EL (cell line): Measurements from ENCODE around the gene SLC43A2.

Experiments used
- DNase-seq: peaks from one replicate; pipeline ENCODE4 v3.0.0-alpha.2; 2016

SLC43A2 gene

GRCh38 chr17:1621273-1621954 lies 7.2 kb downstream of the SLC43A2 start:
- DNase-seq = no peak

DNA sequence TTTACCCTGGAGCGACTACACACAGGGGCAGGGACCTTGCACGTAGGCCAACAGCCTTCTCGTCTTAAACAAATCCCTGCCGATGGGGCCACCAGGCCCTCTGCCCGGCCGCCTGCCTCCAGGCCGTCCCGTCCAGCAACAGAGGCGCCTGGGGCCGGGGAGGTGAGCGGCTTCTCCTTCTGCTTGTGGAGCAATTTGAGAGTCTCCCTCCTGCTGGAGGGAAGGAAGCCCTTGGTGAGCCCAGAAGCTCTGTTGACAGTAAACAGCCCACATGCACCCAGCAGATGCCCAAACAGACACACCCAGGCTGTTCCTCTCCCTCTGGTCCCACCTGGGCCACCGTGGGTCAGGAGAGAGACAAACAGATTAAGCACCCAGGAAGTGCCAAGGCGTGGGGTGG lies 8.1 kb downstream of the SLC43A2 start:
- DNase-seq = no peak

DNA sequence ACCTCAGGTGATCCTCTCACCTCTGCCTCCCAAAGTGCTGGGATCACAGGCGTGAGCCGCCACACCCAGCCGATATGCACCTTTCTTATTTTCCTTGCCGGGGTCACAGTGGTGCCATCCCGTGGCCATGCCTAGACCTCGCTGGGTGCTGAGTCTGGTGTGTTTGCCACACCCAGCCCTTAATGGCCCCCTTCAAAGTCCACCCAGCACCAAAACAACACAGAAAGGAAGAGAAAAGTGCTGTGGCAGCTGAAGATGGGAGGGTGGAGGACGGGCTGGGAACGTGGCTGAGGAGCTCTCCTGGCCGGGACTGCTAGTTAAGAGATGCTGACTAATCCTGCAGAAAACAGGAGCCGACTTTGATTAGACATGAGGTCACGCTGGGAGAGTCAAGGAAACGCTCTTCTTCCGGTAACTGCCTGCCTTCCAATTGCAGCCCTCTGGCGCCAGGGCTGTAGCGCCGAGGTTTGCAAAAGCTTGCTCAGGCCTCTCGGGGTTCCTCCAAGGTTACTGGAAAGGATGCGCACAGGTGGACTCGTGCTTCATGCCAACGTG lies 10.9 kb downstream of the SLC43A2 start:
- DNase-seq = peak; percentile 78

DNA sequence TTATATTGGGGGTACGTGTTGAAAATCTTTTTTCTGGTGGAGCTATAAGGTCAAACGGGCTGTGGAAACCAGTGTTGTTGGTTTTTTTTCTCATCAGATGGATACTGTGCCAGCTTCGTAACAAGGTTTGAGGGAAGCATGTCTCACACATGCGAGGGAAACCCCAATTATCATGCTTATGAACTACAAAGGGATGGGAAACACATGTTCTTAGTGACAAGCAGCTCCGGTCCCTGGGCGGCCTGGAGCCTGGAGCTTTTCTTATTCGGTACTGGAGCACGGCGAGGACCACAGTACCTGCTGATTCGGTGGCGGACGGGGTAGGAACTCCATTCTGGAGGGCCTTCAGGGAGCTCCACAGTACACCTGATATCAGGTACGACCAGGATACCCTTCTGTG lies 12.5 kb downstream of the SLC43A2 start:
- DNase-seq = no peak

GRCh38 chr17:1612400-1612799 lies 16.2 kb downstream of the SLC43A2 start:
- DNase-seq = no peak

DNA sequence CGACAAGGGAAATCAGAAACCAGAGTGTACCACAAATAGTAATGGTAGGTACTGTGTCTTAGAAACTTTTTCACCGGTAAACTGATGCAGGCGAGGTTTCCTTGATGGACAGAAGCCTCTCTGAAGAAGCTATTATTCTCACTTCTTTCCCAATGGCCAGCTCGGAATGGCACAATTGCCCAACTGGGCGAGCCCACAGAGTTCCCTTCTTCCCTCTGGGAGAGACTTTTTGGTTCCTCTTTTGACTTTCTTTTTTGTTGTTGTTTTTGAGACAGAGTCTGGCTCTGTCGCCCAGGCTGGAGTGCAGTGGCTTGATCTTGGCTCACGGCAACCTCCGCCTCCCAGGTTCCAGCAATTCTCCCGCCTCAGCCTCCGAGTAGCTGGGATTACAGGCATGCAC lies 16.9 kb downstream of the SLC43A2 start:
- DNase-seq = no peak

GRCh38 chr17:1608676-1609075 lies 20.0 kb downstream of the SLC43A2 start:
- DNase-seq = no peak

DNA sequence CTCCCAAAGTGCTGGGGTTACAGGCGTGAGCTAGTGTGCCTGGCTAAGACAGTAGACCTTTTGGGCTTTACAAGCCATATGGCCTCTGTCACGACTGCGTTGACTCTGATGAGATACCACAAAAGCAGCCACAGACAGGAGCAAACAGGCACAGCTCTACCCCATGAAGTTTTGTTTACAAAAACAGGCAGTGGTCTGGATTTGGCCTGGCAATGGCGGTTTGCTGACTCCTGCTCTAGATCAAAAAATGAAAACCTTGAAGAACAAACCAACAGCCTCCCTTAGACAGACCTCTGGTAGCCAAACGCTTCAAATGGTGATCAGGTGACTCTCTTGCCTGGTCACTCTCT lies 20.7 kb downstream of the SLC43A2 start:
- DNase-seq = no peak

DNA sequence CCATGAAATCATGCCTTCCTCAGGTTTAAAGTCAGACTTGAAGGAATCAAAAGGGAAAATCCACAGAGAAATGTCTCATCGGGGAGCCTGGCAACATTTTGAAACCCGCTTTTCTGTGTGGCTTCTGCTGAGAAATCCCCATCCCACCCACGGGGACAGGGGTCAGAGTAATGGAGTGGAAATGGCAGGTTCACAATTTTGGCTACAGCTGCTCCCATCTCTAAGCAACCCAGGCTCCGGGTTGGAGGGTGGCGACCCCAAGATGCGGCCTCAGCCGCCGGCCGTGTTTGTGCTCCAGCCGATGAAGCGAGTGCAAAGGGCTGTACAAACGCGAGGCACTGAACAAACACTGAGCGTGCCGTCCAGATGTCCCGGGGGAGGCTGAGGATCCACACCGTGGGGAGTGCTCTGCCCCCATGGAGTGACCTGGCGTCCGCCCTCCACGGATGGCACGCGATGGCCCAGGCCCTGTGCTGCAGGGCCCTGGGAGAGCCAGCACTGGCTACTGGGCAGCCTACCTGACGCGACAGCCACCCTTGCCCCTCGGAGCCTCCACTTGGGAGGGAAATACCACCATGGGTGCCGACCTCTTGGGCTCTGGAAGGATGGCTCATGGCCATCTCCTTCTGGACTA lies 22.2 kb downstream of the SLC43A2 start:
- no peak for DNase-seq

GRCh38 chr17:1605681-1606351 lies 22.8 kb downstream of the SLC43A2 start:
- DNase-seq = no peak

GRCh38 chr17:1604831-1605528 lies 23.7 kb downstream of the SLC43A2 start:
- DNase-seq = no peak

GRCh38 chr17:1601571-1601970 lies 27.1 kb downstream of the SLC43A2 start:
- DNase-seq = no peak

- DNase-seq = no peak
Observed at GRCh38 chr17:1598399-1599095, 30.1 kb downstream of the SLC43A2 start.

GRCh38 chr17:1597861-1598342 lies 30.7 kb downstream of the SLC43A2 start:
- DNase-seq = no peak

GRCh38 chr17:1593630-1593931 lies 35.1 kb downstream of the SLC43A2 start:
- no peak for DNase-seq

DNA sequence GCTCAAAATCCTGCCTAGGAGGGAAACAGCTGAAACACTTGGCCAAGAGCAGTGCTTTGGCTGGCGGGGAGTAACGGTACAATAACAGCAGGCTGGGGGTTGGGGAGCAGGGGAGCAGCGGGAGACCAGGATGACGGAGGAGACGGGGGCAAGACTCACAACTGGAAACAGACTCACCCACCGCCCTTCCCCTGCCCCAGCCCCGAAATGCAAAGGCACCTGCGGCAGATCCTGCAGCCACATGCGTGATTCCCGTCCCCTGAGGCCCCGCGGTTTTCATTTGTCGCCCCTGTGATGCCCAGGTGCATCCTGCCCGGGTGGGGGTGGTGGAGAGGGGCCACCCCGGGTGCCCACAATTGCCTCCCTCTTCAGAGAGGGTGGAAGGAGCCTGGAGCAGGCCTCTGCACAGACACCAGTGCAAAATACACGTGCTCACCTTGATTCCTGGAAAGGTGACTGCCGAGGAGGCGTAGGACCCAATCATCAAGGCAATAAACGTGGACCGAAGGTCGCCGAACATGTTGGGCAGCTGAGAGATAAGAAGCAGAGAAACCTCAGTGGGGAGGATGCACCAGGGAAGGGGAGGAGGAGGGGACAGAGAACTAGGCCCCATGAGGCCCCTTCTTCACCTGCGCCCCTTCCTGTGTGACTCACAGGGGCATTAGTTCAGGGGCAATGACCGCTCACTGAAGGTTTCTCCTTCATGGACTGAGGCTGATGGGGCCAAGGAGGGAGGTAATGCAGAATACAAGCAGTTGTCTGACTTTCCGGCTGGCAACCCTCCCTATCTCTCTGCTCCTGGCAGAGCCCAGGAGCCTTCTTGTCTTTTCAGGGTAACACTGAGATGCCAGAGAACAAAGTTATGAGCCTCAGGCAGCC lies 35.6 kb downstream of the SLC43A2 start:
- no peak for DNase-seq

DNA sequence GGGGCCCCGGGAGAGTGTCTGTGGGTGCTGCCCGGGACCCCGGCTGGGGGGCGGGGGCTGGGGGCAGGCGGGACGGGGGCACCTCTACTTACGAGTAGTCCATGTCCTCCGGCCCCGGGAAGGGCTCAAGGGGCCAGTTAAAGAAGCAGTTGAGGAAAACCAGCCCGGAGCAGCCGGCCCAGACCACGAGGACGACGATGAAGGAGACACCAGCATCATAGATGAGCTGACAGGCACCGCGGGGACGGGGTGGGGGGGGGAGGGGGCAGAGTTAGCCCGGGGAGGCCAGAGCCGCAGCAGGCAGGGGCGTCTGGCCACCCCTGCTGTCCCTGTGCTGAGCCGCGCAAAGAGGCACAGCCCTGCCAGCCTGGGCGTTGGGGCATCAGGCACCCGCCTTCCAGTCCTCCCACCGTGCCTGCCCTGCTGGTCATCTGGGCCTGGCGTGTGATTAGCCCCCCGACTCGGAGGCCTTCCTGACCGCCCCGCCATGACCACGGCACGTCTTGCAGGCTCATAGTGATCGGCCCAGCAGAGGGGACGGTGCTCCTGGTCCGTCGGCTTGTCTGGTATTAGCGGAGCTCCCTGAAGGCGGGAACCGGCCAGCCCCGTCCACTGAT lies 37.1 kb downstream of the SLC43A2 start:
- DNase-seq = no peak

DNA sequence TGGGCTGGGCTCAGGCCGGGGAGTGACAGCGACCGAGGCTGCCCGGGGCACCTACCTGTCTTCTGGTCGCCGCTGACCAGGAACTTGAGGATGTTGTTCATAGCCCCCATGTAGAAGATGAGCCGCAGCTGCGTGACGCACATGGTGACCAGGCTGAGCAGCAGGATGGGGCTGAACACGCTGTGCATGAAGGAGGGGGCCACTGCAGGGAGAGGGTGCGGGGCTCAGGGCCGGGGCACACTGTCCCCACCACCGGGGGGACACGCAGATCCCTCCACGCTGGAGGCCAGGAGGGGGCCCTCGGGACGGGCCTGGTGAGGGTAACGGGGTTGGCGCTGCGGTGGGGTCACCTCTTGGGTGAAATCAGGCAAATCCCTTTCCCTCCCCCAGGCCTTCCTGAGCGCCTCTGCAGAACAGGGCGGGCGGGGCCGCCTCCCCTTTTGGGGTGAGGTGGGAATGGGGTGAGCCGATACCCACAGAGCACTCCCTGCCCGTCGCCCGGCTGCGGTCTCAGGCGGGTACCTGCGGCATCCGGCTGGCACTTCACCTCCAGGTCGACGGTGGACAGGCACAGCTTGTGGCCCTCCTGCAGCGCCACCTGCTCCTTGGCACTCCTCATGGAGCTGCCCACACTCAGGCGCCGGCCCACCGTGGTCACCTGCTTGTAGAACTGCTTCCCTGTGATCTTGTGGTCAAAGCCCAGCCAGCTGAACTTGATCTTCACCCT lies 37.7 kb downstream of the SLC43A2 start:
- DNase-seq = no peak

DNA sequence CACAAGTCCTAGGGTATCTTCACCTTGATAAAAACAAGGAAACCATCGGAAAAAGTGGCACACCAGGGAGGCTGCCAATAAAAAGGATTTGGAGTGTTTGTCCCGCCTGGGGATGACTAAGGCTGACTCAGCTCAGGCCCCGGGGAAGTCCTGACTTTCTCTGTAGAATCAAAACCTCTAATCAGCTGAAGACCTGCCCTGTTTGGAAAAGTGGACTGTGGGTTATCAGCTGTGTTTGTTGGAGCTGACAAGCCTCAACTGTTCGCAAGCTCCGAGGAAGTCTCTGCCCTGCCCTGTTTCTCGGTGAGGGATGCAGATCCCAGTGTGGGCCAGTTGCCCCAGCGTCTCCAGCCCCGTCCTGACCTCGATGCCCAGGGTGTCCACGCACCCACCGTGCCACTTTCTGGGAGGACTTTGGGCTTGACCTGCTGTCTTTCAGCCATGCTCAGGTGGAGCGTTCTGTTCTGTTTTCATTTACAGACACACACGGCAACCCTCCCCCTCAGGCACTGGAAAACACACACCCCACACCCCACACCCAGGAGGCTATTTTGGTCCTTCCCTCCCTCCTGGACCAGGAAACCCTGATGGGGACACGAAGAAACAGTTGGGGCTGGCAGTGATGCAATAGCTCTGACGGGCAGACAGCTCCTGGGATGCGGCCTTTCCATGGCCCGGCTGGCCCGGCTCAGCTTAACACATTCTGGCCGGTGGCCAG lies 38.4 kb downstream of the SLC43A2 start:
- DNase-seq = peak; percentile 88
